ENCODE data around the gene RDH13. TPM values are rescaled to one million over a fixed set of nuclear protein-coding genes. Genes with fewer than 3 reads are reported as not detected.

RDH13 gene
- total and polyA plus RNA-seq, 11 donors: 29.3 to 60.7 (median 39.4) TPM

DNA sequence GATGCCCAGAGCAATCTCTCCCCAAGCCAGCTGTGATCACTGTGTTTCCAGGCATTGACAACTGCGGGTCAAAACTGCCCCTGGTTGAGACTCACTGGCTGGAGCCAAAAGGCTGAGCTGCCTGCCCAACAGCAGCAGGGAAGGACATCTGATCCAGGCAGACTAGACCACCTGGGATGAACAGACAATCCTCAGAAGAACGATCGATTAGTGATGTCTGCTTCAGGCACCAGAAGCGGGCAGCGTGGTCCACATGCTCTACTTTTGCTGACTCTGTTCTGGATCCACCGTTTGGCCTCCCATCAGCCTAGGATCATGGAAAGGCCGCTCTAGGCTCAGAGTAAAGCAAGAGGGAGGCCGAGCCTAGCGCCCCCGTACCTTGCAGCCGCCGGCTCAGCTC is 15.0 kb downstream of the RDH13 start:
- Histone ChIP-seq H3K27ac (no peak overlapping the region), H3K4me3 (no peak overlapping the region), H3K9me3 (no peaks in the 10 kb centered on the region), H3K36me3 (peaks cover 5 to 96% (median 82%) of the 10 kb centered on the region in 9 donors), H3K27me3 (no peaks in the 10 kb centered on the region), H3K4me1 (no peaks in the 10 kb centered on the region)
- DNase-seq: no peak
- TF ChIP-seq CTCF (IDR thresholded peaks at IDR 0.05) (no peak), POLR2A (IDR thresholded peaks at IDR 0.05) (no peak)
- no peak for ATAC-seq
- intact Hi-C loops (cut with DNase I): no loop called here
- whole genome bisulfite sequencing, 4 donors: 89 to 96% (median 92%) methylated on average over 9 to 12 of the region's 12 CpGs

- Histone ChIP-seq H3K27me3 (no peaks in the 10 kb centered on the region), H3K4me3 (no peak overlapping the region), H3K27ac (no peak overlapping the region), H3K4me1 (peaks cover 0 to 4% (median 0%) of the 10 kb centered on the region in 12 donors), H3K9me3 (no peaks in the 10 kb centered on the region), H3K36me3 (peaks cover 5 to 96% (median 83%) of the 10 kb centered on the region in 9 donors)
- DNase-seq (no peak), ATAC-seq (no peak)
- TF ChIP-seq POLR2A (IDR thresholded peaks at IDR 0.05) (no peak), CTCF (IDR thresholded peaks at IDR 0.05) (no peak)
- 80 to 87% (median 82%) methylated on average over 16 to 17 of the region's 17 CpGs for WGBS, 4 donors
- intact Hi-C loops (cut with DNase I): no loop called here
These were observed 15.8 kb downstream of the RDH13 start for GRCh38 chr19:55046975-55047622.

GRCh38 chr19:55044771-55045716 is 17.9 kb downstream of the RDH13 start:
- TF ChIP-seq POLR2A (IDR thresholded peaks at IDR 0.05) (no peak), CTCF (IDR thresholded peaks at IDR 0.05) (no peak)
- peaks cover 0 to 15% (median 0%) of the 10 kb centered on the region in 12 donors for H3K4me1 ChIP-seq
- WGBS, 4 donors: 94 to 96% (median 96%) methylated on average over 27 to 30 of the region's 30 CpGs
- H3K36me3 ChIP-seq: peaks cover 5 to 92% (median 79%) of the 10 kb centered on the region in 9 donors
- H3K27ac ChIP-seq: no peak overlapping the region
- no peaks in the 10 kb centered on the region for H3K27me3 ChIP-seq
- H3K4me3 ChIP-seq: no peak overlapping the region
- H3K9me3 ChIP-seq: no peaks in the 10 kb centered on the region
- DNase-seq (no peak), ATAC-seq (no peak)
- intact Hi-C loops (cut with DNase I): no loop called here

DNA sequence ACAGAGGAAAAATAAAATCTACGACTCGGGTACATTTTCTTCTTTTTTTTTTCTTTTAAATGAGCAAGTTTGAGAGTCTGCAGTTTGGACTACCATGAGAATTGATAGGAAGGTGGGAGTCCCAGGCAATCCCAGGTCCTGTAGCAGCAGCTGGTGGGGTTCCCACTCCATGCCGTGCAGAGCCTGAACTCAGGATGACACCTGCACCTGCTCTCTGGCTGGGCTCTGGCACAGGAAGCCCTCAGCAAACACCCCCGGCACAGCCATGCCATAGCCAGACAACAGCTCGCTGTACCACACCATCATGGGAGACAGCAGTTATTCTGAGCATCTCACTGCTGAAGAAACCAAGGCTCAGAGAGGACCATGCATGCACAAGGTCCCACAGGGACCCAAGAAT is 18.7 kb downstream of the RDH13 start:
- DNase-seq (no peak), ATAC-seq (no peak)
- TF ChIP-seq POLR2A (IDR thresholded peaks at IDR 0.05): no peak
- Histone ChIP-seq H3K27ac (no peak overlapping the region), H3K9me3 (no peaks in the 10 kb centered on the region), H3K4me1 (peaks cover 0 to 15% (median 0%) of the 10 kb centered on the region in 12 donors), H3K27me3 (no peaks in the 10 kb centered on the region), H3K4me3 (no peak overlapping the region), H3K36me3 (peaks cover 5 to 92% (median 78%) of the 10 kb centered on the region in 9 donors)
- WGBS, 4 donors: 90 to 94% (median 94%) methylated on average over 5 of the region's 5 CpGs
- intact Hi-C loops (cut with DNase I): no loop called here

Measured in heart left ventricle (tissue), 16 donors.